Gastroesophageal sphincter (tissue), 3 donors: ENCODE data around the gene CYLD.

Experiments used
- CTCF ChIP-seq, 4 experiments: fragments of 200-600 bp in 2 of 4; fragments of 450-650 bp in 2 of 4; sonication (generic) in 1 of 4; IDR thresholded peaks; one replicate each; pipeline ENCODE4 v1.5.1; 2017 to 2019; ENCODE audit warnings: antibody characterized with exemption in 4 of 4, mild to moderate bottlenecking in 2 of 4, moderate library complexity in 2 of 4
- EP300 ChIP-seq: sonication (generic); formaldehyde crosslinking; IDR thresholded peaks from one replicate; pipeline ENCODE4 v1.6.1; 2017; ENCODE audit warnings: antibody characterized with exemption, mild to moderate bottlenecking
- POLR2A ChIP-seq, 2 donors: fragments of 450-650 bp; IDR thresholded peaks; one replicate each; pipeline ENCODE4 v1.6.1; 2017; ENCODE audit warnings: antibody characterized with exemption in 2 of 2, mild to moderate bottlenecking in 2 of 2, moderate library complexity in 1 of 2
- POLR2AphosphoS5 ChIP-seq: sonication (generic); formaldehyde crosslinking; IDR thresholded peaks from one replicate; pipeline ENCODE4 v1.6.1; 2017; ENCODE audit warnings: antibody characterized with exemption

GRCh38 chr16:50747207-50747956 is 5.5 kb downstream of the CYLD start:
- TF ChIP-seq CTCF (IDR thresholded peaks at IDR 0.05) (peak in 3 of 4 experiments; percentile 12 to 38 (median 30)), EP300 (no peak), POLR2AphosphoS5 (no peak), POLR2A (IDR thresholded peaks at IDR 0.05) (no peak)
